GM18907 (cell line): ENCODE data around the gene PTPRF.

Source experiments
- ATAC-seq: cut with Tn5 transposase; IDR thresholded peaks from one replicate; pipeline ENCODE4 v1.9.1; 2021; ENCODE audit warnings: mild to moderate bottlenecking, moderate library complexity; ENCODE audit not compliant: unreplicated experiment

PTPRF gene

GRCh38 chr1:43600033-43601020 lies 69.6 kb downstream of the PTPRF start:
- ATAC-seq, result no peak

GRCh38 chr1:43602990-43603389 lies 72.3 kb downstream of the PTPRF start:
- no peak for ATAC-seq

GRCh38 chr1:43604192-43604591 lies 73.5 kb downstream of the PTPRF start:
- ATAC-seq, result no peak

- no peak for ATAC-seq
Measured at GRCh38 chr1:43605157-43605556, 74.5 kb downstream of the PTPRF start.

GRCh38 chr1:43605766-43606165 lies 75.1 kb downstream of the PTPRF start:
- ATAC-seq, result no peak

GRCh38 chr1:43606624-43607023 lies 75.9 kb downstream of the PTPRF start:
- ATAC-seq, result no peak

- ATAC-seq, result no peak
Measured at GRCh38 chr1:43608827-43609226, 78.1 kb downstream of the PTPRF start.

- ATAC-seq, result no peak
Measured at GRCh38 chr1:43610339-43610738, 79.7 kb downstream of the PTPRF start.

- ATAC-seq, result no peak
Measured at GRCh38 chr1:43611950-43612349, 81.3 kb downstream of the PTPRF start.

GRCh38 chr1:43612406-43612805 lies 81.7 kb downstream of the PTPRF start:
- ATAC-seq, result no peak

- no peak for ATAC-seq
Measured at GRCh38 chr1:43613075-43613942, 82.6 kb downstream of the PTPRF start.

- ATAC-seq, result no peak
Measured at GRCh38 chr1:43614211-43614610, 83.5 kb downstream of the PTPRF start.

- ATAC-seq, result no peak
Measured at GRCh38 chr1:43614891-43615290, 84.2 kb downstream of the PTPRF start.

- ATAC-seq, result no peak
Measured at GRCh38 chr1:43616383-43616782, 85.7 kb downstream of the PTPRF start.

- no peak for ATAC-seq
Measured at GRCh38 chr1:43617011-43617410, 86.3 kb downstream of the PTPRF start.

- no peak for ATAC-seq
Measured at GRCh38 chr1:43617668-43618067, 87.0 kb downstream of the PTPRF start.

GRCh38 chr1:43618521-43619313 lies 88.0 kb downstream of the PTPRF start:
- ATAC-seq, result no peak

GRCh38 chr1:43619314-43619790 lies 88.7 kb downstream of the PTPRF start:
- no peak for ATAC-seq

GRCh38 chr1:43619996-43620920 lies 89.6 kb downstream of the PTPRF start:
- ATAC-seq, result no peak

- no peak for ATAC-seq
Measured at GRCh38 chr1:43620956-43621355, 90.3 kb downstream of the PTPRF start.
